Loucy (cell line): ENCODE data around the gene KIRREL3.

Source experiments
- CTCF ChIP-seq: fragments of 200-600 bp; sonication (generic); conservative IDR thresholded peaks from 2 replicates; pipeline ENCODE4 v1.5.1; 2014; ENCODE audit warnings: mild to moderate bottlenecking, antibody characterized with exemption, low read length
- EZH2phosphoT487 ChIP-seq: fragments of 200-600 bp; IDR thresholded peaks from 2 replicates; pipeline ENCODE4 v1.6.1; 2018; ENCODE audit warnings: antibody characterized with exemption, mild to moderate bottlenecking, moderate library complexity, borderline replicate concordance

GRCh38 chr11:126467471-126467870 lies 533.1 kb downstream of the KIRREL3 start:
- TF ChIP-seq CTCF: no peak
- TF ChIP-seq EZH2phosphoT487: no peak
